HG02763 (cell line): Measurements from ENCODE around the gene ACOX3.
"Not testable (repeated sequence)": the region's sequence is repeated elsewhere in the genome, so short reads cannot be mapped to it uniquely, and the experiment has no call there.

Source experiments
- ATAC-seq: cut with Tn5 transposase; IDR thresholded peaks from one replicate; pipeline ENCODE4 v1.9.1; 2021; ENCODE audit warnings: mild to moderate bottlenecking, moderate library complexity; ENCODE audit not compliant: unreplicated experiment

Gene ACOX3

GRCh38 chr4:8359193-8359592, 81.3 kb downstream of the ACOX3 start:
- no peak for ATAC-seq

- no peak for ATAC-seq
These were observed 83.7 kb downstream of the ACOX3 start for GRCh38 chr4:8356856-8357255.

- no peak for ATAC-seq
These were observed 84.5 kb downstream of the ACOX3 start for GRCh38 chr4:8355864-8356565.

GRCh38 chr4:8355306-8355705, 85.2 kb downstream of the ACOX3 start:
- no peak for ATAC-seq

GRCh38 chr4:8353912-8354453, 86.5 kb downstream of the ACOX3 start:
- no peak for ATAC-seq

DNA sequence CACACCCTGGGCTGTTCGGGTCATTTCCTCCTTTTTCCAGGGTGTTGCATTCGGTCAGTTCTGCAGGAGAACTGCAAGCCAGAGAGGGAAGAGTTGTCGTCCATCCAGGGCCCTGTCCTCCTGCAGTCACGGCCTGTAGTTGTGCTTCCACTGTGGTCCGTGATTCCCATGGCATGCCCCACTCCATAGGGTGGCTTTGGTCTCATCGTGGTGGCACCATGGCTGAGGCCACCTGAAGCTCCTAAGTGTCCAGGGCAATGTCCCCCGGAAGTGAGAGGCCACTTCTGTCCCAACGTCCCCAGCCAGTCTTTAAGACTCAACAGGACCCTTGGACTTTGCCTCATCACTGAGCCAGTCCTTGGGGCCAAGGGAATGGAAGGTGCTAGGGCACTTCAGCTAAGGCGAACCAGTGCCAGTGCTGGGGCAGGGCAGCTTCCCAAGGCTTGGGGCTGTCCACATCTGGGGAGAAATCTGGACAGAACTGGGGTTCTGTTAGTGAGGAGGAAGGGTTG, 87.3 kb downstream of the ACOX3 start:
- ATAC-seq, result no peak

DNA sequence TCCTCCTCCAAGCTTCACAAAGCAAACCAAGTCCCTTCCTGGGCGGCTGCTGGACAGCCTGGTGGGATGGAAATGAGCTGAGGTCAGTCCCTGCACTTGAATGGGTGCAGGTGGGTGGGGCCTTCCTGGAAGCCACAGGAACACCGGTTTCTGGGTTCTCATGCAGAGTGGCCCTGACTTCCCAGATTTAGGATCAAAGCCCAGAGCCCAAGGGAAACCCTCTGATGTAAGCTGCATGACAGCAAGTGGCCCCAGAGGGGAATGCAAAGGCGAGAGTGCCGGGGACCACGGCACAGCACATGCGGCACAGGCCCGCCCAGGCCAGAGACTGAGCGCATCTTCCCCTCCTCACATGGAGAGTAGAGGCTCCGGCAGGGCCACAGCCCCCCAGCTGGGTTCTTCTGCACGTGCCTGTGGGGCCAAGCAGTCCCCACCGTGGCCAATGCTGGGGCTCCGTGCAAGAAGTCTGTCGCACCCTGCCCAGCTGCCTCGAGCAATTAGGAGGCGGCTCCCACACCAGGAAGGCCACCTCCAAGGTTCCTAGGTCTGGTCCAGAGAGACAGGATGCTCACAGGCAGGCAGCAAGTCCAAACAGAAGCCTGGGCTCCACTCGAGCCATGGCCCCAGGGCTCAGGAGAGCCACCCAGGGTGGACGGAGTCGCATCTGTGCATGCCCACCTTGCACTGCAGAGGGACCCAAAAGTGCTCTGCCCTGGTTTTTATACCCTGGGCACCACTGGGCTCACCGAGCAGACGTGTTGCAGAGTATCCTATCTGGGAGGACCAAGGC, 88.0 kb downstream of the ACOX3 start:
- ATAC-seq, result no peak

GRCh38 chr4:8351931-8352367, 88.6 kb downstream of the ACOX3 start:
- no peak for ATAC-seq

DNA sequence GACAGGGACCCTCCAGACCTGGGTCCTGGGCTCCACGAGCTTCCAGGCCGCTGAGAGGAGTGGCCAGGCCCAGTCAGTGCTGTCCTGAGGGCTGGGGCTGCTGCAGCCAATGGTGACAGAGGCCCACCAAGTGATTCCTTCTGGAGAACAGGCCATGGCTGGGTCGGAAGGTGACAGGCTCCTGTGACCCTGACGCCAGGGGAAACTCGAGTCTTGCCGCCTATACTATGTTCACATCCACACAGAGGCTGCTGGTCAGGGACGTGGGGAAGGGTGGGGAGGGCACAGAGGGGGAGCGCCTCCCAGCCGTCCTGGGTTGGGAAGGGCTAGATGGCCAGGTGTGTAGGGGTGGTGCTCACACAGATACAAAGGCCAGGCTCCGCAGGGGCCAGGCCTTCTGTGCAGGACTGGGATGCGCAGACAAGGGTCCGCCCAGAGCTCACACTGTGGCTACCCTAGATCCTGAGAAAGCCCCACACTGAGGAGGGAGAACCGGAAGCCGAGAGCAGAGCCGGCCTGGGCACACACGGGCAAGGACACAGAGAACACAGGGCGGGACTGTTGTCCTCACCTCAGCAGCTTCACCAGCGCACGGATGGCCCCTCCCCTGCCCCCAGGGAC, 89.6 kb downstream of the ACOX3 start:
- no peak for ATAC-seq

DNA sequence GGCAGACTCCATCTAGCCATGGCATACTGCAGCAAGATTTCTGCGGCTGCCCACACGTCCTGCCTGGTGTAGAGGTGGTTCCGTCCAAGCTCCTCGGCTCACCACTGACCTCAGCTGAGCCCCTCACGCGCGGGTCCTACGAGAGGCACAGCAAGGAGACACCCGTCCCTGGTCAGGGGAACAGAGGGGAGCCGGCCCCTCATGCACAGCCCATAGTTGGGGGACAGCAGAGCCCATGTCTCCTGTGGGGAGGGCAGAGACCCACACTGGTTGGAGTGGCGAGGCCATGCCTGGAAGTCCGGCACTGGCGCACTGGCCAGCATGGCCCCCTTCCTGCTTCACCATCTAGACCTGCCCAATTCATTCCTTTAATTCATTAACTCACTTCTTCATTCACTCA, 90.2 kb downstream of the ACOX3 start:
- no peak for ATAC-seq

DNA sequence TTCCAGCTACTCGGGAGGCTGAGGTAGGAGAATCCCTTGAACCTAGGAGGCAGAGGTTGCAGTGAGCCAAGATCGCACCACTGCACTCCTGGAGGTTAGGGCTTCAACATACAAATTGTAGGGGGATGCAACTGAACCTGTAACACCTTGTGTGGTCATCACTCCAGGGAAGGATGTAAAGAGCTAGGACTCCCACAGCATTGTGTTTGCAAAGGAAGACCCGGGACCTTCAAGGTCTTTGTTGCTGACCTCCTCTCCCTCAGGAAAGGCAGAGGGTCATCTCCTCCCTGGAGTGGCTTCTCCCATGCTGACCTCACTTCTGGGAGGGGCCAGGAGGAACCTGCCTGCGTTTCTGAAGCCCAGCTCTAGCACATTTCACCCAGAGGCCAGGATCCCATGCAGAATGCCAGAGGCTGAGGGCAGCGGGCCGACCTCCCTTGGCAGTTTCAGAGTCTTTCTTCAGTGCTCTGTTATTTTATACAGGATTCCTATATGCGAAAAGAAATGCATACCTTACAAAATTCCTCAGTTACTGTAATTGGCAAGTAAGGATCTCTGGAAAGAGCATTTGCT, 90.8 kb downstream of the ACOX3 start:
- no peak for ATAC-seq

- ATAC-seq, result not testable (repeated sequence)
These were observed 91.3 kb downstream of the ACOX3 start for GRCh38 chr4:8349236-8349635.

- no peak for ATAC-seq
These were observed 92.5 kb downstream of the ACOX3 start for GRCh38 chr4:8348071-8348470.

- ATAC-seq, result no peak
These were observed 92.9 kb downstream of the ACOX3 start for GRCh38 chr4:8347660-8348059.

DNA sequence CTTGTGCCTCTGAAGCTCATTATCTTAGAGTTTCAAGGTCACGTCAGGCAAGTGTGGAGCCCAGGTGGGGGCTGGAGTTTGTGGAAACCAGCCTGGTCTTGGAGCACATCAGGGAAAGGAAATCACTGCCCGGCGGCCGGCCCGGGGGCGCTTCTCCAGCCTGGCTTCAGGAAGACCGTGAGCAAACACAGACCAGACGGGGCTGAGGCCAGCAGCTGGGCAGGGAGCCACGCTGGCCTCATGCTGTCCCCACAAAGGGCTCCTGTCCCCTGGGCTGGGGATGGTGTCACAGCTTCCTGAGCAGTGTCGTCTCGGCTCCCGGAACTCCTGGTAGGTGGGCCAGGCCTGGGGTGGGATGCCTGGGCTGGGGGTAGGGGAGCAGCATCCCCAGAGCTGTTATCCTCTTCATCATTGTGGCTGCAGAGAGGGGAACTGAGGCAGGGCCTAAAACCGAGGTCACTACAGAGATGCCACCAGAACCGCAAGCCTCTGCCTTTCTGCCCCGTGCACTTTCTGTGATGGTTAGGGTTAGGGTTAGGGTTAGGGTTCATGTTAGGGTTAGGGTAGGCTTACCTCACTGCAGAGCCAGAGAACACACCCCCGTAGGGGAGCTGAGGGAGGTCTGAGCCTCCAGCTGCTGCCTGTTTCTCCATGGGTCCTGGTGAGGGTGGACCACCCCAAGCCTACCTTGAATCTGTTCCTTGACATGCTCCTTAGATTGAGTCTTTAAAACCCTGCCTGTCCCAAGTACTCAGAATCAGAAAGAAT, 93.5 kb downstream of the ACOX3 start:
- no peak for ATAC-seq

GRCh38 chr4:8345946-8346814, 94.3 kb downstream of the ACOX3 start:
- no peak for ATAC-seq

GRCh38 chr4:8345053-8345945, 95.2 kb downstream of the ACOX3 start:
- ATAC-seq, result no peak

DNA sequence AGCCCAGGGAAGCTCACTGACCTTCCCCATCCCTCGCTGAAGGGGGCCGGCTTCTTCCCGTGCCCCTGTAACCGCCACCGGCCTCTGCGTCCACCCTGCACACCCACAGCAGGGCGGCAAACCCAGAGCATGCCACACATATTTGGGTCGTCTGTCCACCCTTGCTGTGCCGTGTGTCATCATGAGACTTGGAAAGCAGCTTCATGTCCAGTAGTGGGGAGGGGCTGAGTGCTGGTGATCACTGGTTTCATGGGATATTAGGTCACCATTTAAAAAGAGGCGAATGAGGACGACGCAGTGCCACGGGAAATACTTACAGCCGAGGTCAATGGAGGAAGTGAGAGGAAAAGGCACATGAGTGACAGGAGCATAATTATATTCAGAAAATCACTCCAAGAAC, 96.1 kb downstream of the ACOX3 start:
- ATAC-seq, result no peak
